GM18498 (cell line): ENCODE data around the gene ERCC6L2.
A peak's percentile ranks its signal among the peaks of the same experiment; 100 is the strongest.

ENCODE experiments used
- ATAC-seq: cut with Tn5 transposase; IDR thresholded peaks from one replicate; pipeline ENCODE4 v1.9.1; 2021; ENCODE audit warnings: mild to moderate bottlenecking, moderate library complexity; ENCODE audit not compliant: unreplicated experiment

The ERCC6L2 gene

DNA sequence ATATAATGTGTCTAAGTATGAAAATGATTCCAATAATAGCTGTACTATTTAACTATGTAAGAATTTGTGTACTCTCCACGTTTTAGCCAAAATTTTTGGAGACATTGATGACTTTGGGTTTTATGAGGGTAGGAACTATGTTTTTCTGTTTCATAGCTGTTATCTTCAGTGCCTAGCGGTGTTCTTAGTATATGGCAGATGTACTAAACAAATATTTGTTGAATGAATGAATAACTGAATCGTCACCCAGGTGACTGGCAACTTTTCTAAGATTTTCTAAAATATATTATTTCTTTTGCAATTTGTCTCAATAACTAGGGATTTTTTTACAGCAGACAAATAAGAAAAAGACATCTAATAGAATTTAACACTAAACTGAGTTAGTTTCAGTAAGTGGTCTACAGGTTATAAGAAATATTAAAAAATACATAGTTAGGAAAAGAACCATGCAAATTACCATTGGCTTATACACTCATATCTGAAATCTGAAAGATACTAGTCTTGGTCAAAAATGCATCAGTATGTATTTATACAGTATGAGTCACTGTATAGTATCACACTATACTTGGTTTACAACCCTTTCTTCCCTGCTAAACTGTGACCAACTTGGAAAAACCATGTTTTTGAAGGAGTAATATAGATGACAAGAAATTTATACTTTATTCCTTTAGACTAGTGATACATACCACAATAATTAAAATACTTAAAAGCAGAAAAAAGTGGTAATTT is 10.5 kb upstream of the ERCC6L2 start:
- no peak for ATAC-seq

- ATAC-seq = no peak
These were observed 5.1 kb upstream of the ERCC6L2 start for GRCh38 chr9:95870352-95870751.

DNA sequence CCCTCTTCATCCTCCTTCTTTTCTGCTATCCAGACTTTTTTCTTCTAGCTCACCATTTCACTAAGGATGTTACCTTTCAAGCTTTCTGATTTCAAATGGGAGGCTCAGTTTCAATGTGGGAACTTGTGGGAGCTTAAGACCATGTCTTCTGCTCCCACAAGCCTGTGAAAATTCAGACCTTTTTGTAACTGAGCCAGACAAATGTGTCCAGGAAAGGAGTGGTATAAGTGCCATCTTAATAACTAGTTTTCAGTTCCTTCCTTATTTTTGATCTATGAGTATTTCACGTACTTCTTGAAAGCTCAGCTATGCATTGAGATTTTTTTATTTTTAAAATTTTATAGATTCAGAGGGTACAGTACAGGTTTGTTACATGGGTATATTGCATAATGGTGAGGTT is 4.6 kb upstream of the ERCC6L2 start:
- no peak for ATAC-seq

- ATAC-seq = no peak
These were observed 1.0 kb upstream of the ERCC6L2 start for GRCh38 chr9:95874303-95874988.

DNA sequence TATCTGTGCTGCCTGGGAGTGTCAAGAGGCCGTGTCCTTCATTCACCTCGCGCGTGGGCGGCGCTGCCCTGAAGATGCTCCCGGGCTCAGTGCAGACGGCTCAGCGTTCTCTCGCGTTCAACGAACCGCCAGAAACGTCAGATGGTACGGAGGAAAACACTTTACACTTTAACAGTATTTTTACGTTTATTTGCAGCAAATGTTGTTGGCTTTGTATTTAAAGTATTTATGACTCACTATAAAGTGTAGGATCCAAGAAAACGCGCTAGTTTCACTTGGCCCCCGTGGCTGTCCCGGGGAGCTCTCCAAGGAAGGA is 544 bp upstream of the ERCC6L2 start:
- ATAC-seq = peak; percentile 36

DNA sequence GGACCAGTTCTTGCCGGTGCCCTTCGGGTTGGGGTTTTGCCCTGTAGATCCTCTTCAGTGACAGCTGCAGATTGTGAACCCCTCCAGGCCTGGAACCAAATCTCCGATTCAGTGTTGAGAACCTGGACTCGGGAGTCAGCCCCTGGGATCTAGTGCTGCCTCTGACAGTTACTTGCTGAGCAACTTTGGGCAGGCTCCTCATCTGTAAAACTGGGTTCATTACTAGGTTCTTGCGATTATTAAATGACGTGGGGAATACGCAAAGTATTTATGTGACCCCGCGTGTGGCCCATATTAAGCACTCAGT is 600 bp downstream of the ERCC6L2 start:
- ATAC-seq = no peak

- no peak for ATAC-seq
These were observed 1.1 kb downstream of the ERCC6L2 start for GRCh38 chr9:95876595-95876994.

DNA sequence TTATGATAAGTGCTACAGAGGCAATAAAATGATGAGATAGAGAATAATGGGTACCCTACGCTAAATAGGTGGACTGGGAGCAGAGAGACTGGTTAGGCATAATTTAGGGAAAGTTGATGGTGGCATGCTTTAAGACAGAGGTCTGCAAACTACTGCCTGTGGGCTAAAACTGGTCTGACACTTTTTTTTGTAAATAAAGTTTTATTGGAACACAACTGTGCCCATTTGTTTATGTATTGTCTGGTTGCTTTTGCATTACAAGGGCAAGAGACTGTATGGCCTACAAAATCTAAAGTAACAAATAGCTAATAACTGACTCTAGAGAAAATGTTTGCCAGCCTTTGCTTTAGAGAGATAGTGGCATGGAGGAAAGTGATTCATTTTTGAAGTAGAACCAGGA is 2.5 kb downstream of the ERCC6L2 start:
- ATAC-seq = no peak

GRCh38 chr9:95879591-95879990 is 4.1 kb downstream of the ERCC6L2 start:
- no peak for ATAC-seq

DNA sequence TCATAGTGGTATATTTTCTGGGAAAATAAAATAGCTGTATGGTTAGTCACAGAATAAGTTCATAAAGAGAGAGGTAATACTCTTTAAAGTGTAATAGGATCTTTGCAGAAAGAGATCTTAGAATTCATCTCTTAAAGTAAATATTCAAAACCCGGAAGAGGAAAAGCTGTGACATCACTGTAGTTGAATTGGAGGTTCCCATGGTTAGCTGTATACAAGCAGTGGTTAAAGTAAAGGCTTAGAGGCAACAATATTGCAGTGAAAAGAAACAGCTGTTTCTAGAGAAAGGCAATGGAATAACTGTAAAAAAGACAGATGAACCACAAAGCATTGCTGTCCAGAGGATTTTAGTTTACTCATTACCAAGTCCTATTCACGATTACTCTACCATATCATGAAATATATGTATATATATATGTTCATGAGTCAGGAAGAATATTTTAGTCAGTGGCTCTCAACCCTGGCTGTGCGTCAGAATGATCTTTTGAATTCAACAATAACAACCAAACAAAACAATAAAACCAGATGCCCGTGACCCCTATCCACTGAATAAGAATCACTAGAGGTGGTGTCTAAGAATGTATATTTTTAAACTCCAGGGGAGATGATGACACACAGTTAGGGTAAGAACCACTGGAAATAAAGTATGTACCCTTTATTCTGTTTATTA is 4.7 kb downstream of the ERCC6L2 start:
- no peak for ATAC-seq

GRCh38 chr9:95887926-95888497 is 12.5 kb downstream of the ERCC6L2 start:
- no peak for ATAC-seq

GRCh38 chr9:95890594-95890993 is 15.1 kb downstream of the ERCC6L2 start:
- no peak for ATAC-seq

DNA sequence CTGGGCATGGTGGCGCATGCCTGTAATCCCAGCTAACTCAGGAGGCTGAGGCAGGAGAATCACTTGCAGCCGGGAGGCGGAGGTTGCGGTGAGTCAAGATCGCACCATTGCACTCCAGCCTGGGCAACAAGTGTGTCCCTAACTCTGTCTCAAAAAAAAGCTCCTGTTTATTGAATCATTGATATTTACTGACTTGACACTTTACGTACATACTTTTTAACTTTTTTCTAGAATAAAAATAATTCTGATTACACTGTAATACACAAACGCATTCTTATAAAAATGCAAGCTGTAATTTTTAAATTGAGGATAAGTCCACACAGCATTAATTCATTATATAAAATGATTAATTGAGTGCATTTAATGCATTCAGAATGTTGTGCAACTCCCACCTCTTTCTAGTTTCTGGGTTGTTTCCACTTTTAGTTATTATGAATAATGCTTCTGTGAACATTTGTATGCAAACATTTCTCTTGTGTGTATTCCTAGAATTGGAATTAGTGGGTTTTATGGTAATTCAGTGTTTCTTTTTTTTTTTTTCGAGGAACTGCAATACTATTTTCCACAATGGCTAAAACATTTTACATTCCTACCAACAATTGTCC is 15.7 kb downstream of the ERCC6L2 start:
- no peak for ATAC-seq

DNA sequence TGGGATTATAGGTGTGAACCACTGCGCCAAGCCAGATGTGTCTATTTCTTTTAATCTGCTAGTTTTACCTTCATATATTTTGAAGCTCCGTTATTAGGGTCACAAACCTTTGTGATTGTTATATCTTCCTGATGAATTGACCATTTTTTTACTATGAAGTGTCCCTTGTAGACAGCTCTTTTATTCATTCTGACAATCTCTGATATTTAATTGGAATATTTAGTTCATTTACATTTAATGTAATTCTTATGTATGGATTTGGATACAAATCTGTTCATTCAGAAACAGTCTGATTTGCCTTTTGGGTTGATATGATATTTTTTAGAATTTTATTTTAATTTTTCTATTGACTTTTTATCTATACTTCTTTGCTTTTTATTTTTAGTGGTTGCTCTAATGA is 17.2 kb downstream of the ERCC6L2 start:
- ATAC-seq = no peak

DNA sequence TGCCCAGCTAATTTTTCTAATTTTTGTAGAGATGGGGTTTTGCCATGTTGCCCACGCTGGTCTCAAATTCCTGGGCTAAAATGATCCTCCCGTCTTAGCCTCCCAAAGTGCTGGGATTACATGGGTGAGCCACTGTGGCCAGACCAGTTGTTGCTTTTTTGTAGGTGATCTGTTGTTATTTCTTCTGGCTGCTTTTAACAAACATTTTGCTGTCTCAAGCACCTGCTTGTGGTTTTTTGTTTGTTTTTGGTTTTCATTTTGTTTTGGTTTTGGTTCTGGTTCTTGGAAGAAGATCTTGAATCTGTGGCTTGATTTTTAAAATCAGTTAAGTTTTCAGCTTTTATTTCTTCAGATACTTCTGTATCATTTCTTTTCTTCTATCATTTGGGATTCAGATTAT is 21.1 kb downstream of the ERCC6L2 start:
- ATAC-seq = no peak

GRCh38 chr9:95901506-95901905 is 26.0 kb downstream of the ERCC6L2 start:
- ATAC-seq = no peak

GRCh38 chr9:95903398-95903797 is 27.9 kb downstream of the ERCC6L2 start:
- no peak for ATAC-seq

DNA sequence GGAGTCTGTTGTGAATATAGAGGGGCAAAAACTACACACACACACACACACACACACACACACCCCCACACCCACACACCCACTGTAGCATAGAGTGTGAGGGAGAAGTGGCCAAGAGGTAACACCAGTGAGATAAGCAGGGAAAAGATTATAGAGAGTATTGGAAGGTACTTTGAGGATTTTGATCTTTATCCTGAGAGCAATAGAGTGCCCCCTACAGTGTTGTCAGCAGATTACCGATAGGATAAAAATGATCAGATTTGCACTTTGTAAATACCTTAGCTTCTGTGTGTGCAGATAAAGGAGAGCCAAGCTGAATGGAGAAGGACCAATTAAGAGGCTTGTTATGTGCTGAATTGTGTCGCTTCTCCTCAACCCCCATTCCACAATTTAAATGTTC is 32.3 kb downstream of the ERCC6L2 start:
- ATAC-seq = no peak

GRCh38 chr9:95910023-95910707 is 34.7 kb downstream of the ERCC6L2 start:
- no peak for ATAC-seq

DNA sequence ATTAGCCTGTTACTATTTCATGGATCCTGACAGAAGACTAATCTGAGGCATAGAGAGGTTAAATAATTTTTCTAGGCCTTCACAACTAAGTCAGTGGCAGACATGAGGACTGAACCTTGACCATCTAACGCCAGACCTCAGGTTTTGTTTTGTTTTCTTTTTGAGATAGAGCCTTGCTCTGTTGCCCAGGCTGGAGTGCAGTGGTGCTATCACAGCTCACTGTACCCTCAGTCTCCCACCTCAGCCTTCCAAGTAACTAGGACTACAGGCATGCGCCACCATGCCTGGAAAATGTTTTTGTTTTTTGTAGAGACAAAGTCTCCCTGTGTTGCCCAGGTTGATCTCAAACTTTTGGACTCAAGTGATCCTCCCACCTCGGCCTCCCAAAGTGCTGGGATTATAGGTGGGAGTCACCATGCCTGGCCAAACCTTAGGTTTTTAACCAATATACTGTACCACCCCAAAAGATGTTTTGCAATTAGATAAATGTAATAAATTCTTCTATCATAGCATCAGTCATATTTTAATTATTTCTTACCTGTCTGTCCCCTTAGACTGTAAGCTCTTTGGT is 35.4 kb downstream of the ERCC6L2 start:
- ATAC-seq = no peak

DNA sequence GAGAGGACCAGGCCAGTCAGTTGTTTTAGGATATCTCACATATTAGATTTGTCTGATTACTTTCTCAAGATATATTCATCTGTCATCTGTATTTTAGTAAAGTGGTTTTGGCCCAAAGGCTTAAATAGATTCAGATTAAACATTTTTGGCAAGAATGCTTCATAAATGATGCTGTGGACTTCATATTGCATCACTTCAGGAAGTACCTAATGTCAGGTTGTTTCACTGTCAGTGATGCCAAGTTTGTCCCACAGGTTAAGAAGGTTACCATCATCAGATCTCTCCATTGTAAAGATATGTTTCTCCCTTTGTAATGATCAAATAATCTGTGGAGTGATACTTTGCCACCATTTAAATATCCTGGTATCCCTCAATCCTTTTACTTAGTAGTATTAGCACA is 37.3 kb downstream of the ERCC6L2 start:
- no peak for ATAC-seq
